ENCODE data around the gene CARM1. TPM values are rescaled to one million over a fixed set of nuclear protein-coding genes. Genes with fewer than 3 reads are reported as not detected.

The CARM1 gene
- total and polyA plus RNA-seq, 2 donors (not counting 3 experiments of a cell fraction or from before 2014, with no cell fraction given) = 65.6 to 70.8 TPM

GRCh38 chr19:10892256-10892655 is 20.9 kb downstream of the CARM1 start:
- Histone ChIP-seq H4K20me1 (replicated peaks; ENCODE audit: control insufficient read depth, extremely low read depth, insufficient read depth, low read length) (no peaks in the 10 kb centered on the region), H3K79me2 (ENCODE audit: control insufficient read depth, insufficient read depth, low read length) (peaks cover 25% of the 10 kb centered on the region), H3K27ac (ENCODE audit: insufficient read depth, low read depth, low read length) (no peak overlapping the region), H3K4me3 (replicated peaks in 1 of 3; ENCODE audit: insufficient read depth in 1 of 3, low read depth in 1 of 3, low read length in 3 of 3) (no peak overlapping the region), H3K27me3 (ENCODE audit: control insufficient read depth in 2 of 2, insufficient read depth in 2 of 2, low read length in 2 of 2) (no peaks in the 10 kb centered on the region), H3K9me1 (replicated peaks; ENCODE audit: control insufficient read depth, extremely low read depth, insufficient read depth, low read length) (no peaks in the 10 kb centered on the region), H2AFZ (ENCODE audit: low read depth, low read length) (no peak overlapping the region), H3K36me3 (ENCODE audit: control insufficient read depth in 2 of 2, extremely low read depth in 1 of 2, insufficient read depth in 2 of 2, low read length in 2 of 2) (no peaks in the 10 kb centered on the region), H3K9ac (replicated peaks; ENCODE audit: extremely low read depth, insufficient read depth, low read length) (no peak overlapping the region), H3K9me3 (replicated peaks; ENCODE audit: control insufficient read depth, insufficient read depth, low read length) (no peaks in the 10 kb centered on the region), H3K4me2 (ENCODE audit: insufficient read depth, low read length) (no peak overlapping the region), H3K4me1 (ENCODE audit: control insufficient read depth, extremely low read depth, insufficient read depth, low read length) (no peaks in the 10 kb centered on the region)
- dilution Hi-C loops (cut with MboI; ENCODE audit: extremely low pct_ligation_motif_present, low sequenced_read_pairs) = no loop called here
- intact Hi-C loops (cut with micrococcal nuclease) = no loop called here
- CTCF ChIA-PET = interaction anchor here (0.8 to 3.2 kb wide), 3 partner anchors 21 to 31 kb away, joined by 3 to 13 read pairs (median 3); partner anchors contain the start of gene CARM1
- FAIRE-seq (no peak), DNase-seq (ENCODE audit: low read depth, low spot score) (no peak)
- no TSS peak for BruUV-seq (replicated peaks)
- POLR2A ChIA-PET = no interaction called here
- no peak for TF ChIP-seq MYC (IDR thresholded peaks at IDR 0.05; ENCODE audit: low read depth, low read length)
- TF ChIP-seq EZH2 (IDR thresholded peaks at IDR 0.05; ENCODE audit: borderline replicate concordance, low read depth, low read length, severe bottlenecking) = no peak
- no peak for TF ChIP-seq POLR2AphosphoS5 (IDR thresholded peaks at IDR 0.05; ENCODE audit: insufficient read depth, low read depth, low read length)
- TF ChIP-seq POLR2A (IDR thresholded peaks at IDR 0.05; ENCODE audit: low read depth, low read length) = no peak
- no peak for TF ChIP-seq CTCF (IDR thresholded peaks at IDR 0.05; ENCODE audit: extremely low read depth in 1 of 2, insufficient read depth in 1 of 2, low read depth in 1 of 2, low read length in 2 of 2)
- TF ChIP-seq FOS (IDR thresholded peaks at IDR 0.05; ENCODE audit: borderline replicate concordance, insufficient read depth, low read length) = no peak
- no peak for TF ChIP-seq JUN (IDR thresholded peaks at IDR 0.05; ENCODE audit: borderline replicate concordance, insufficient read depth, insufficient read length, low read depth)
- TF ChIP-seq GATA2 (IDR thresholded peaks at IDR 0.05; ENCODE audit: insufficient read depth, insufficient read length, low read depth, low read length) = no peak
- no peak for TF ChIP-seq MAX (IDR thresholded peaks at IDR 0.05; ENCODE audit: insufficient read depth, insufficient read length)
